ENCODE results near the gene TBC1D2B. TPM values are rescaled to one million over a fixed set of nuclear protein-coding genes. Genes with fewer than 3 reads are reported as not detected.
A peak's percentile ranks its signal among the peaks of the same experiment; 100 is the strongest.

Gene TBC1D2B
- polyA plus RNA-seq, 3 donors = 5.9 to 53.3 (median 6.2) TPM

DNA sequence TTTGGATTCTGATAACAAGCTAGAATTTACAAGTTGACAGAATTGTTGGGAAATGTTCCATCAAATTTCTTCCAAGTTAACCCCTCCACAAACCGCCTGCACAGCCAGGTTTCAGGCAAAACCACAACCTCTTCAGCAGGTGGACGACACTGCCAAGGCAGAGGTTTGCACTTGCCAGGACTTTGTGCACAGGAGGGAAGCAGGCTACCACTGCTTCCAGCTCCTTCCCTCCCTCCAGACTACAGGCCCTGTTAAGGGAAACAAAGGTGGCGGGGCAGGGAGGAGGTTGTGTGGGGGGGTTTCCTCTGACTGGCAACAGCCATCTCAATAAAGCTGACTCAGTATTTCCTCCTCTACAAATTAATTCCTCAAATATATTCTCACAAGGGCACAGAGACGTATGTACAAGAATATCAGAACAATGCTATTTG lies 42.2 kb downstream of the TBC1D2B start:
- peak overlapping the region; percentile 89 to 95 (median 92) for H3K27ac Mint-ChIP-seq
- peaks cover 85 to 89% of the 10 kb centered on the region in 2 donors for H3K4me1 ChIP-seq (ENCODE audit: control insufficient read depth in 1 of 2, insufficient read depth in 2 of 2, low read length in 2 of 2)
- peak overlapping the region; percentile 73 to 84 for H3K27ac ChIP-seq (ENCODE audit: low read depth in 1 of 2, low read length in 2 of 2)
- H3K4me3 ChIP-seq (replicated peaks in 1 of 3; ENCODE audit: low read depth in 2 of 3, low read length in 3 of 3) = peak overlapping the region in 1 of 3 experiments; percentile 63
- peak in 2 of 3 donors; percentile 46 to 73 for DNase-seq
- whole genome bisulfite sequencing (ENCODE audit: insufficient coverage) = 0% methylated on average over 1 of the region's 4 CpGs
- peak overlapping the region; percentile 39 for H3K9ac ChIP-seq (ENCODE audit: insufficient read depth, low read length, poor library complexity, severe bottlenecking)
- H3K9me3 Mint-ChIP-seq = peaks cover 0 to 2% (median 0%) of the 10 kb centered on the region in 7 donors
- H3K4me3 Mint-ChIP-seq = peak overlapping the region; percentile 21 to 75
- TF ChIP-seq, protein P1, sequence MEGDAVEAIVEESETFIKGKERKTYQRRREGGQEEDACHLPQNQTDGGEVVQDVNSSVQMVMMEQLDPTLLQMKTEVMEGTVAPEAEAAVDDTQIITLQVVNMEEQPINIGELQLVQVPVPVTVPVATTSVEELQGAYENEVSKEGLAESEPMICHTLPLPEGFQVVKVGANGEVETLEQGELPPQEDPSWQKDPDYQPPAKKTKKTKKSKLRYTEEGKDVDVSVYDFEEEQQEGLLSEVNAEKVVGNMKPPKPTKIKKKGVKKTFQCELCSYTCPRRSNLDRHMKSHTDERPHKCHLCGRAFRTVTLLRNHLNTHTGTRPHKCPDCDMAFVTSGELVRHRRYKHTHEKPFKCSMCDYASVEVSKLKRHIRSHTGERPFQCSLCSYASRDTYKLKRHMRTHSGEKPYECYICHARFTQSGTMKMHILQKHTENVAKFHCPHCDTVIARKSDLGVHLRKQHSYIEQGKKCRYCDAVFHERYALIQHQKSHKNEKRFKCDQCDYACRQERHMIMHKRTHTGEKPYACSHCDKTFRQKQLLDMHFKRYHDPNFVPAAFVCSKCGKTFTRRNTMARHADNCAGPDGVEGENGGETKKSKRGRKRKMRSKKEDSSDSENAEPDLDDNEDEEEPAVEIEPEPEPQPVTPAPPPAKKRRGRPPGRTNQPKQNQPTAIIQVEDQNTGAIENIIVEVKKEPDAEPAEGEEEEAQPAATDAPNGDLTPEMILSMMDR (IDR thresholded peaks at IDR 0.05) = no peak
- peaks cover 22% of the 10 kb centered on the region for H4K20me1 ChIP-seq (ENCODE audit: insufficient read depth, low read length)
- no peaks in the 10 kb centered on the region for H3K27me3 ChIP-seq (ENCODE audit: control insufficient read depth in 2 of 2, insufficient read depth in 2 of 2, low read length in 2 of 2)
- H3K9me3 ChIP-seq (replicated peaks in 1 of 2; ENCODE audit: control insufficient read depth in 1 of 2, insufficient read depth in 1 of 2, low read length in 2 of 2) = no peaks in the 10 kb centered on the region
- H3K4me2 ChIP-seq (replicated peaks; ENCODE audit: extremely low read depth, low read length, poor library complexity, severe bottlenecking) = peak overlapping the region; percentile 67
- H3K4me1 Mint-ChIP-seq = peaks cover 86% of the 10 kb centered on the region
- intact Hi-C loops (cut with micrococcal nuclease) = loop anchor here in 1 of 2 donors (5.0 kb wide), 1 partner anchor 37 kb away; no protein-coding TSS in a partner anchor
- H3K79me2 ChIP-seq (ENCODE audit: insufficient read depth, low read length) = peaks cover 55% of the 10 kb centered on the region
- H3K36me3 Mint-ChIP-seq = peaks cover 33 to 35% of the 10 kb centered on the region in 2 donors
- peaks cover 0 to 7% of the 10 kb centered on the region in 2 donors for H3K36me3 ChIP-seq (replicated peaks in 1 of 2; ENCODE audit: control insufficient read depth in 1 of 2, insufficient read depth in 2 of 2, low read length in 2 of 2)
- peaks cover 0 to 1% (median 0%) of the 10 kb centered on the region in 3 donors for H3K27me3 Mint-ChIP-seq (ENCODE audit: low read depth in 3 of 3)
- no peak overlapping the region for H2AFZ ChIP-seq (ENCODE audit: insufficient read depth, low read depth, low read length, poor library complexity, severe bottlenecking)

DNA sequence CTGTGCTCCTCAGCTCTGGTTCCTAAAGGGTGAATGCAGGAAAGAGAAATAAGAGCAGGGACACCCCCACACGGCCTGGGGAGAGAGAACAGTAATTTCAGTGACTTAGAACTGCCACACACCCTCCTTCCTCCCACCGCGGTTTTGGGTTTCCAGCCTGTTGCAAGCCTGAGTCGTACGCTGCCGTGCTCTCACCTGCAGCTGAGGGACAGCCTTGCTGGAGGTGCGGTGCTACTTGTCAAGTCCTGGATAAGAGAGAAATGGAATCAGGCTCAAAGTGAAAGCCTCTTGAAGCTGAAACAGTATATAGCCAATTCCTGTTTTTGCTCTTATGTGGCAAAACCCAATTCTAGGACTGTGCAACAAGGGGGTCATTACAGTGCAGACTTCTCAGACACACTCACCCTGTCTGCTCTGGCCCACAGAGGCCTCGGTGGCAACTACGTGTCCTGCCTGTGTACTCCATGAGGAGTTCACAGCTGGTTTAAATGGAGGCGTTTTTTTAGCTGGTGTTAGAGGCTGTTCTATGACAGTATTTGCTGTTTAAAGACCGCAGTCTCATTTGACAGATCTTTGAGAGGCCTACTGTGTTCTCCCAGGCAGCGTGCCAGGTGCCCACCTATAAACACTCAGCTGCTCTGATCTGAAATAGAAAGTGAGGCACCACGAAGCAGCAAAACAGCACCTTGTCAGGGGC lies 42.9 kb downstream of the TBC1D2B start:
- H3K36me3 ChIP-seq (replicated peaks in 1 of 2; ENCODE audit: control insufficient read depth in 1 of 2, insufficient read depth in 2 of 2, low read length in 2 of 2) = peaks cover 4 to 14% of the 10 kb centered on the region in 2 donors
- H3K27me3 ChIP-seq (ENCODE audit: control insufficient read depth in 2 of 2, insufficient read depth in 2 of 2, low read length in 2 of 2) = no peaks in the 10 kb centered on the region
- TF ChIP-seq, protein P1 (IDR thresholded peaks at IDR 0.05) = no peak
- peaks cover 78 to 82% of the 10 kb centered on the region in 2 donors for H3K4me1 ChIP-seq (ENCODE audit: control insufficient read depth in 1 of 2, insufficient read depth in 2 of 2, low read length in 2 of 2)
- DNase-seq = peak; percentile 66 to 76 (median 75)
- H3K27ac ChIP-seq (ENCODE audit: low read depth in 1 of 2, low read length in 2 of 2) = peak overlapping the region; percentile 73 to 84
- WGBS (ENCODE audit: insufficient coverage) = 12% methylated on average over 6 of the region's 13 CpGs
- peak overlapping the region; percentile 67 for H3K4me2 ChIP-seq (replicated peaks; ENCODE audit: extremely low read depth, low read length, poor library complexity, severe bottlenecking)
- Mint-ChIP-seq H3K9me3 (peaks cover 0 to 2% (median 0%) of the 10 kb centered on the region in 7 donors), H3K27me3 (ENCODE audit: low read depth in 3 of 3) (peaks cover 0 to 1% (median 0%) of the 10 kb centered on the region in 3 donors), H3K4me3 (peak overlapping the region; percentile 79 to 92), H3K36me3 (peaks cover 31% of the 10 kb centered on the region in 2 donors), H3K4me1 (peaks cover 79% of the 10 kb centered on the region), H3K27ac (peak overlapping the region; percentile 89 to 95 (median 92))
- no peak overlapping the region for H2AFZ ChIP-seq (ENCODE audit: insufficient read depth, low read depth, low read length, poor library complexity, severe bottlenecking)
- peaks cover 20% of the 10 kb centered on the region for H4K20me1 ChIP-seq (ENCODE audit: insufficient read depth, low read length)
- H3K9ac ChIP-seq (ENCODE audit: insufficient read depth, low read length, poor library complexity, severe bottlenecking) = peak overlapping the region; percentile 39
- intact Hi-C loops (cut with micrococcal nuclease) = loop anchor here (5.0 kb wide), 2 partner anchors 33 to 38 kb away; no protein-coding TSS in a partner anchor
- H3K9me3 ChIP-seq (replicated peaks in 1 of 2; ENCODE audit: control insufficient read depth in 1 of 2, insufficient read depth in 1 of 2, low read length in 2 of 2) = no peaks in the 10 kb centered on the region
- H3K4me3 ChIP-seq (replicated peaks in 1 of 3; ENCODE audit: low read depth in 2 of 3, low read length in 3 of 3) = peak overlapping the region in 1 of 3 experiments; percentile 63
- peaks cover 60% of the 10 kb centered on the region for H3K79me2 ChIP-seq (ENCODE audit: insufficient read depth, low read length)

All from CD14-positive monocyte (primary cell).